Fibroblast of lung (primary cell): ENCODE measurements around the gene PLEKHN1.

ENCODE experiments used
- EZH2 ChIP-seq: IDR thresholded peaks from 2 replicates; pipeline ENCODE4 v1.5.1; 2012; ENCODE audit warnings: low read length, control low read depth, mild to moderate bottlenecking; ENCODE audit errors: missing control alignments
- TF ChIP-seq, protein P1 (sequence below), 2 donors: IDR thresholded peaks in 1 of 2; conservative IDR thresholded peaks in 1 of 2; 1 replicate in 1 of 2; 2 replicates in 1 of 2; pipeline ENCODE4 v1.5.1; 2011 to 2012; ENCODE audit warnings: low read length in 2 of 2, control low read depth in 1 of 2, inconsistent platforms in 1 of 2, low read depth in 1 of 2, mild to moderate bottlenecking in 1 of 2

DNA sequence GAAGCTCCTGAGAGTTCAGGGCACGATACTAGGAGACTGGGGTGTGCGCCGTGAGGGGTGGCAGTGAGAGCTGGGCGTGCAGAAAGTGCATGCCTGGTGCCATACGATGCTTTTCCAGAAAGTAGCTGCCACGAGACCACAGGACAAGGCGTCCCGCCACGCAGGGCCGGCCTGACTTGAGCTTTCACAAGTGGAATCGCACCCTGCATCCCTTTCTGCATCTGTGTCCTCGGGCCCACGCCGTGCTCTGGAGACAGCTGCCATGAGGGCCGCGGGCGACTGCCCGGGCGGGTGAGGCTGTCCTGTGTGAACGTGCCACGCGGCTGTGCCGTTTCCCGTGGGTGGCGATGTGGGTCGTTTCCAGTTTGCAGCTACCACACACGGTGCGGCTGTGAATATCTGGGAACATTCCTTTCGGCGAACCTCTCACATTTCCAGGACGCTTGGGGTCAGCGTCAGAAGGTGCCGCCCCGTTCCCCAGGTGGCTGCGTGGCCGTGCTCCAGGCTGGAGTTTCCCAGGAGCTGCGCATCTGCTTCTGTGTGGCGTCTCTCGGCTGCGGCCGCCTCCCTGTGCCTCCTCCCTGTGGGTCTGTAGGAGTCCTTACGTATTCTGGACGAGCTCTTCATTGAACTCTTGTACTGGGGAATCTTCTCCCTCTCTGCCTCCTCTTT is 16.6 kb downstream of the PLEKHN1 start:
- TF ChIP-seq, protein P1, sequence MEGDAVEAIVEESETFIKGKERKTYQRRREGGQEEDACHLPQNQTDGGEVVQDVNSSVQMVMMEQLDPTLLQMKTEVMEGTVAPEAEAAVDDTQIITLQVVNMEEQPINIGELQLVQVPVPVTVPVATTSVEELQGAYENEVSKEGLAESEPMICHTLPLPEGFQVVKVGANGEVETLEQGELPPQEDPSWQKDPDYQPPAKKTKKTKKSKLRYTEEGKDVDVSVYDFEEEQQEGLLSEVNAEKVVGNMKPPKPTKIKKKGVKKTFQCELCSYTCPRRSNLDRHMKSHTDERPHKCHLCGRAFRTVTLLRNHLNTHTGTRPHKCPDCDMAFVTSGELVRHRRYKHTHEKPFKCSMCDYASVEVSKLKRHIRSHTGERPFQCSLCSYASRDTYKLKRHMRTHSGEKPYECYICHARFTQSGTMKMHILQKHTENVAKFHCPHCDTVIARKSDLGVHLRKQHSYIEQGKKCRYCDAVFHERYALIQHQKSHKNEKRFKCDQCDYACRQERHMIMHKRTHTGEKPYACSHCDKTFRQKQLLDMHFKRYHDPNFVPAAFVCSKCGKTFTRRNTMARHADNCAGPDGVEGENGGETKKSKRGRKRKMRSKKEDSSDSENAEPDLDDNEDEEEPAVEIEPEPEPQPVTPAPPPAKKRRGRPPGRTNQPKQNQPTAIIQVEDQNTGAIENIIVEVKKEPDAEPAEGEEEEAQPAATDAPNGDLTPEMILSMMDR (conservative IDR thresholded peaks at IDR 0.05 in 1 of 2, IDR thresholded peaks at IDR 0.05 in 1 of 2; ENCODE audit: low read depth in 1 of 2, low read length in 2 of 2) = no peak
- no peak for TF ChIP-seq EZH2
